Middle frontal gyrus (tissue), 1 donor: ENCODE measurements around the gene MELTF.

Experiments
- DNase-seq: peaks from one replicate; pipeline ENCODE4 v3.0.0-alpha.2; 2015; ENCODE audit warnings: low spot score; ENCODE audit errors: extremely low spot score

The MELTF gene

DNA sequence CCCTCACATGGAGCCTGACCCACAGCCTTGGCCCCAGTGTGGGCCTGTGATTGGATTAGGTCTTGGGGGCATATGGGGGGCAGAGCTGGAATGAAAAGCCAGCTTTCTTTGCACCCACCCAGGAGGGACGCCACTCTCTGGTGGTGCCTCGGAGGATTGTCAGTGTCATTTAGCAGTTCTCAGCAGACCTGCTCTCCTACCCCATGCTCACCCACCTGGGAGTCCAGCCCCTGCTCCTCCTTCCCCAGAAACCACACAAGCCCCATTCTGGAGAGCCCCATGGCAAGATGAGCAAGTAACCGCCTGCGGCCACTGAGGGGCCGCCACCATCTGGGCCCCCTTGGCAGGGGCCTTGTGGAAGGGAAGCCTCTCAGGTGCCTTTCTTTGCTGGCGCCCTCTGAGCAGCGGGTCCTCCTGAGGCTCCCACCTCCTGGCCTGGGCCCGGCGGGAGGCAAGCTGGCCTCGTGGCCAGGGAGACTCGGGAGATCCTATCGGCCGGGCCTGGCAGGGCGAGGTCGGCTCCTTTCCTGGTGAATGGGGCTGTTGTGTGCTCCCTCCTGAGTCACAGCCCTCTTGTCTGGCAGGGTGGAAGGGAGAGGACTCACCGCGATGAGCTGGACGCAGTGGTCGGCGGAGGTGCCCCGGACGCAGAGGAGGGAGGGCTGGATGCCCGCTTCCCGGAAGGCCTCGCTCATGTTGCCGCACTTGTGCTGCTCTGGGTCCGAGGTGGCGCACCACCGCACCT lies 2.3 kb downstream of the MELTF start:
- no peak for DNase-seq

DNA sequence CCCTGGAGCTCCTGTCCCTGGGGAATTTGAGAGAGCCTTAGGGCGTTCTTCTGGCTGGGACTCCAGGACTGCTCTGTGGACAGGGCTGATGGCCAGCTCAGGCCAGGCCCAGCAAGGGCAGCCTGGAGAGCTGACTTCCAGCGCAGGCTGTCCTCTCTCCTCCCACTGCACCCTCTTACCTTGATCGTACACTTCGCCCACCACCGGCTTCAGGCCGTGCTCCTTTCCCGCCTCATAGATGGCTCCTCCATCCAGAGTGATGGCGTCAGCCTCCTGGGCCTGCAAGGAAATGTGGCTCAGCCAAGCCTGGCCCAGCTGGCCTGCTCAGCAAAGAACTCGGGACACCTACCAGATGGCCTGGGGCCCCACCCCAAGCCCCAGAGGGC lies 3.1 kb downstream of the MELTF start:
- no peak for DNase-seq

DNA sequence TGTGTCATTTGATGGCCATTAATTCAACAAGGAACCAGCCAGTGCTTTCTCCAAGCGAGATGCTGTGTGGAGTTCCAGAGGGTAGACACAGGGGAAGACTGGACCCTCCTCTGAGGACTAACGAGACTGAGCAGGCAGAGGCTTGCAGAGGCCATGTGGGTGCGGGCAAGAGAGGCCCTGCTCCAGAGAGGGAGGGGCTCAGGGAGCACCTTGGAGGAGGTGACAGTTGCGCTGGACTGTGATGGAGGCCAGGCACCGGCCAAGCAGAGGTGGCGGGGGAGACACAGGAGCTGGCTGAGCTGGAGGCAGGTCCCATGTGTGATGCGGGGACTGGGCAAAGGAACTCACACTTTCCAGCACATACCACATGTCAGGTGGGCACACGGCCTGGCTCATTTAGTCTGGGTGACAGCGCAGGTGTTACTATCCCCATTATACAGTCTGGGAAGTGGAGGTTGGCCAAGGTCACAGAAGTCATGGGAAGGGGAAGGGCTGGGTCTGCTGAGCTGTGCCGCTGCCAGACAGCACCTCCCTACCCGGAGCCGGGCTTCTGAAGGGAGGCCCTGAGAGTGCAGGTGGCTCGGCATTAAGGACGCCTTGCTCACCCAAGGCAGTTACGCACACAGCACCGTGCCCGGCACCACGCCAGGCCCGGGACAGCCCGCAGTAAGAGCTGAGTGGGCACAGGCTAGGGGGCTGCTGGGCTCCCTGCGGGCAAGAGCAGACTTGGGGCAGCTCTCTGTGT lies 3.7 kb downstream of the MELTF start:
- no peak for DNase-seq

DNA sequence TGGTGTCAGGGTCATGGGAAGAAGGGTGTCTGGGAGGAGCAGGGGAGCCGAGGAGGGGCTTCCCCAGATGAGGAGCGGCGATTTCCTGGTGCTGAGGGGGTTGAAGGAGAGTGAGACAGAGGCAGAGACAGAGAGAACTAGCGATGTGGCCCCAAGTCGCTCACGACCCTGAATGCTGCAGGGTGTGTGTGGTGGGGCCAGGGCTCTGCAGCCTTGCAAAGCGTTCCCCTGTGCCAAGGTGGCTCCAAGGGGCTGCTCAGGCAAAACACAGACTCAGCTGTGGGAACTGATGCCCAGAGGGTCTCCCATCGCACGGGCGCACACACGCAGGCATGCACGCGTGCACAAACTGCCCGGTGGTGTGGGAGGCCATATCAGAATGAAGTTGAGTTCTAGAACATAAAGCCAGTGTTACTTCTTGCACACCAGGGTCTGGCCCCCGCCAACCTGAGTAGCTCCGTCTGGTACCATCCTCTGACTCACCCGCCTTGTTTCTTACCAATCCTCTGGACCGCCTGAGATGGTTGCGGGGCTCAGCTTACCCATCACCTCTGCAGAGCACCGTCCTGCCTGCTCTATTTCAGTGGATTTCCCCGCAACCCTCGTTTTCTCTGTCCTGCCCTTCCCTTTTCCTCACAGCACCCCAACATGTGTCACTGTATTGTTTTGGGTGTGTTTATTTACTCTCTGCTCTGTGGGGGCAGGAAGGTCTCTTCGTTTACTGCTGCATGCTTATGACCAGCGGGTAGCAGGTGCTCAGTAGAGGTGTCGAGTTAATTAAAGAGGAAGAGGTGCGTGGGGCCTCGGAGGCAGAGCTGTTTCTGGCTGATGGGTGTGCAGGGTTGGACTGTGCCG lies 4.5 kb downstream of the MELTF start:
- no peak for DNase-seq

GRCh38 chr3:197023998-197024651 lies 5.5 kb downstream of the MELTF start:
- DNase-seq: no peak

- DNase-seq: no peak
These were observed 6.2 kb downstream of the MELTF start for GRCh38 chr3:197023241-197023997.

- DNase-seq: no peak
These were observed 7.0 kb downstream of the MELTF start for GRCh38 chr3:197022405-197023231.

DNA sequence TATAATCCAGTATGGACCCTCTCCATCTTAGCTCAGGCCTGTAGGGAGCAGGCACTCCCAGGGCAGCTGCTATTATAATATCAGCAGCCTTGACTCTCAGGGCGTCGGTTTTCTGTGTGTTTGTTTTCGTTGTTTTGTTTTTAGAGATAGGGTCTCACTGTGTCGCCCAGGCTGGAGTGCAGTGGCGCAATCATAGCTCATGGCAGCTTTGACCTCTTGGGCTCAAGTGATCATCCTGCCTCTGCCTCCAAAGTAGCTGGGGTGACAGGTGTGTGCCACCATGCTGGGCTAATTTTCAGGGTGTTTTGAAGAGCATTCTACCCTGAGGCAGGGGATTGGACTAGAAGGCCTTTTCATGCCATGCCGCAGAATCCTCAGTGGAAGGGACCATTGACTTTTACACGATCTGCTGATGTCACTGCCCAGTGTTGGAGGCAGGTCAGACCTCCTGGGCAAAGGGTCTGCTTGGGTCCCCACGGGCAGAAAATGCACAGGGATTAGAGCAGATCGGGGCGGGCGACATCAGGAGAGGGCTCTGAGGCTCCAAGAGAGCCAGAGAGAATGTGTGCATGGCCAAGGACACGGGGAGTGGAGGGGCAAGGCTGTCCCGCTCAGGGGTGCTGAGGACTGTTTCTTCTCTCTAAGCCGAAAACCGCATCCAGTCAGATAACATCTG lies 7.8 kb downstream of the MELTF start:
- no peak for DNase-seq

DNA sequence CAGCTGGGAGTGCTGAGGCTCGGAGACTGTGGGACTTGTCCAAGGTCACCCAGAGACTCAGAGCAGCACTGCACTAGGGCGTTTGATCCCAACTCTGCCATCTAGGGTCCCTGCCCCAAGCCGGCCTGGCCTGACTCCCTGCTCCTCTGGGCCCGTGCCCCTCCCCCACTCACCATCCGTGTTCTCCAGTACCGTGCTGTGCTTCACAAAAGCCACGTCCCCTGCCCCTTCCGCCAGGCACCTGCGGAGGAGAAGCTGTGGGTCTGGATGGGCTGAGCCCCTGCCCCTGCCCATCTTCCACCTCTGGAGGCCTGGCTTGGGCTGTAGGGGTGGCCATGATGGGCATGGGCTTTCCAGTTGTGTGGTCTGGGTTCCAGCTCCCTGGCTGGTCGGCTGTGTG lies 8.4 kb downstream of the MELTF start:
- no peak for DNase-seq

DNA sequence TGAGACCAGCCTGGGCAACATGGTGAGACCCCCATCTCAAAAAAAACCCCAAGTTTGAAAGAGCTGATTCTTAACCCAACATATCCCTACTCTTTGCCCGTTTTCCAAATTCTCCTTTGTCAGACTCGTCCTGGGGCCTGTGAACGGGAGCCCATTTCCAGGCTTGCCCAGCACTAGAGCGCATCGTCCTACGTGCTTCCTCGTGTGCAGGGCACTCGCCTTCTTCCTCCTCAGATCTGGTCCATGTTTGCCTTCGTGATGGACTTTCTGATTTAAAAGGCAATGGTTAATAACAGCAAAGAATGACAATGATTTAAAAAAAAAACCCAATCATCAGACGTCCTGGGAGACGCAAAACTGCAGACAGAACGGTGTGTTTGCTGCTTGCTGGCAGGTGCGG lies 10.1 kb downstream of the MELTF start:
- DNase-seq: no peak

DNA sequence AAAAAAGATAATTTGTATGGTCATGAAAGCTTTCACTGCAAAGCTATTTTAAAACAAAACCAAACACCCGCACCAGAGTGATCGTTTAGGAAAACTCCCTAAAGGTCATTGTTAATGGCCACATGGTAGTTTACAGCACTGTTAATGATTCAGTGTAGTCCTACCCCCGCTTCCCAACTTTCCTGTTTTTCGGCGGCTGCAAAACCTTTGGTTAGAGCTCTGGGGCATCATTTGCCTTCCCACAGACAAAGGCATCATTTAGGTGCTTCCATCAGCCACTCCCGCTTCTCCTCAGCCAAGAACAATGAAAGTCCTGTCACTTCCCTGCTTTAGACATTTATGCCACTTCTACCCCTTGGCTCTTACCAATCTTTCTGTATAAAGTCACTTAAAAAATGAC lies 10.6 kb downstream of the MELTF start:
- DNase-seq: no peak

DNA sequence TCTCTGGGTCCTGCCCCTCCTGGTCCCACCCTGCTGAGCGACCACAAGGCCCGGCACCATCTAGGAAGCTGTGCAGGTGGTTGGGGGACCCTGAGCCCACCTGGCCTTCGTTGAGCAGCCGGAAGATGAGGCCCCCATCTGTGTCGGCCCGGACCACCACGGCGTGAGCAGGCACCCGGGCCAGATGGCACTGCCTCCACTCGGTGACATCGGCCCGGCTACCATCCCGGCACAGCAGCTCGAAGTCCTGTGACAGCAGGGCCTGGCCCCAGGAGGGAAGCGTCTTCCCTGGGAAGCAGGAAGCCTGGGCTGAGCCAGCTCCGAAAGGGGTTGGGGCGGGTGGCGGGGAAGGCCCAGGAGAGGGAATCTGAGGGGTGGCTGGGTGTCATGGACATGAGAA lies 12.6 kb downstream of the MELTF start:
- no peak for DNase-seq

DNA sequence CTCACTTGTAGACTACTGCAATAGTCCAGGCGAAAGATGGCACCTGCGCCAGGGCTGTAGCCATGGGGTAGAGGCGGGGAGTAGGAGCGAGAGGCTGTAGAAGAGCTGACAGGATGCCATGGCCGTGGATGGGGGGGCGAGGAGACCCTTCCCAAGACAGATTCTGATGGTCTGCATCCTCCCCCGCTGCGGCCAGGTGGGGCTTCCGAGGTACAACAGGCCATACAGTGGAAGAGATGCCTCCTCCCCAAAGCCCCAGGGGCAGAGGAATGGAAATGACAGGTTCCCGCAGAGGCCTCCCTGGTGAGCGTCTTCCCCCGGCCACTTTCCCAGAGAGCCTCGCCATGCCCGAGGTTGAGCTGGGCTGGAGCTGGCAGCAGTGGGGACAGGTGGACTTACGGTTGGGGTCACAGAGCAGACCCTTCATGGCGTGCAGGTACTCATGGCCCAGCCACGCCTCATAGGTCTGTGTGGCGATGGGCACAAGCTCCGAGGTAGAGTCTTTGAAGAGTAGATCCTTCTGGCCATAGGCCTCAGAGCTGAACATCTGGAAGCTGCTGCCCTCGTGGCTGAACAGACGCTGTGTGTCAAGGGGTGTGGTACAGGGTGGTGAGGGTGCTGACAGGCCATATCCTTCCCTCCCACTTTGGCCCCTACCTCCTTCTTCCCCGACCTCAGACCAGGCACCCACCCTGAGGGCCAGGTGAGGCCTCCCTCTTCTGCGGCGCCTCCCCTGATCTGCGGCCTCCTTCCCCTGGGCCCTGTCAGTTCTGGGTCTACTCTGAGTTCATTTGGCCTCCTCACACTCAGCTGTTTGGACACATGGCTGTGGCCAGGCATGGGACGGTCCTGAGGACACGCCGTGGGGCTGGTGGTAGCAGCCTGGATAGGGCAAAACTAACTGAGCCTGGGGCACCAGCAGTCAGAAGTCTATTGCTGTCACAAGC lies 13.6 kb downstream of the MELTF start:
- DNase-seq: no peak

- DNase-seq: no peak
These were observed 14.6 kb downstream of the MELTF start for GRCh38 chr3:197014942-197015575.

DNA sequence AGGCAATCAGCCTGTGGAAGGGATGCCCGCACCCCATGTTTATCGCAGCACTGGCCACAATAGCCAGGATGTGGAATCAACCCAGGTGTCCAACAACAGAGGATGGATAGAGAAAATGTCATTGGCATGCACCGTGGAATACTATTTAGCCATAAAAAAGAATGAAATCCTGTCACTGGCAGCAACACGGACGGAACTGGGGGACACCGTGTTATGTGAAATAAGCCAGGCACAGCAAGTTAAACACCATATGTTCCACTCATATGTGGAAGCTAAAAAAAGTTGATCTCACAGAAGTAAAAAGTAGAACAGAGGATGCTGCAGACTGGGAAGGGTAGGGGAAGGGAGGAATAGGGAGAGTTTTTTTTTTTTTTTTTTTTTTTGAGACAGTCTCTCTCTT lies 15.6 kb downstream of the MELTF start:
- DNase-seq: no peak

DNA sequence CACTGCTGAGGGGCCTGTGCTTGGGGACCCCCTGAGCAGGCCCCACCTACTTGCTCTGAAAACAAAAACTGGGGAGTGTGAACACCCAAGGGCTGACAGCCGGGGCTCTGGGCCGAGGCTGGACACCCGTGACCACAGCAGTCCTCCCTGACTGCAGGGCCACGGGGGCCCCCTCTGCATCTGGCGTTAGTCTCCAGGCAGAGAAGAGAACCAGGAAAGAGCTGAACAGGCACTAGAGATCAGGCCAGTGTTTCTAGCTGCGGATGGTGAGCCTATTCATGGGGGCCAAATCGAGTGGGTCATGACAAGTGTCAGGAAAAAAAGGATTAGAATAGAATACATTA lies 17.1 kb downstream of the MELTF start:
- no peak for DNase-seq

GRCh38 chr3:197011780-197012539 lies 17.7 kb downstream of the MELTF start:
- no peak for DNase-seq
